Esophagus (tissue), 2 donors: ENCODE data around the gene RAP1GAP2. TPM values are rescaled to one million over a fixed set of nuclear protein-coding genes. Genes with fewer than 3 reads are reported as not detected.

Source experiments
- H3K27ac ChIP-seq, 2 donors: one replicate each; pipeline ENCODE4 v1.5.1; 2013; ENCODE audit warnings: low read depth in 2 of 2, mild to moderate bottlenecking in 2 of 2, inconsistent platforms in 1 of 2, low read length in 1 of 2, moderate library complexity in 1 of 2
- H3K27me3 ChIP-seq, 2 donors: one replicate each; pipeline ENCODE4 v1.6.1; 2013; ENCODE audit warnings: low read length in 2 of 2, control low read depth in 1 of 2, mild to moderate bottlenecking in 1 of 2; ENCODE audit not compliant: insufficient read depth in 2 of 2, control insufficient read depth in 1 of 2
- H3K36me3 ChIP-seq, 2 donors: one replicate each; pipeline ENCODE4 v1.6.1; 2013; ENCODE audit warnings: low read length in 1 of 2; ENCODE audit not compliant: control insufficient read depth in 2 of 2, insufficient read depth in 2 of 2
- H3K4me1 ChIP-seq, 2 donors: one replicate each; pipeline ENCODE4 v1.6.1; 2013; ENCODE audit warnings: low read length in 1 of 2; ENCODE audit not compliant: control insufficient read depth in 2 of 2, insufficient read depth in 2 of 2
- H3K4me3 ChIP-seq, 2 donors: one replicate each; pipeline ENCODE4 v1.5.1; 2013; ENCODE audit warnings: low read length in 2 of 2, mild to moderate bottlenecking in 2 of 2, low read depth in 1 of 2, moderate library complexity in 1 of 2
- H3K9me3 ChIP-seq, 2 donors: one replicate each; pipeline ENCODE4 v1.6.1; 2013; ENCODE audit warnings: mild to moderate bottlenecking in 2 of 2, low read depth in 1 of 2, low read length in 1 of 2, moderate library complexity in 1 of 2; ENCODE audit not compliant: control insufficient read depth in 2 of 2, insufficient read depth in 1 of 2
- WGBS, 2 donors: extraction: QIAGEN DNeasy Blood & Tissue Kit; methylation state at CpG; one replicate each; pipeline ENCODE4 v1.1.7; 2013; 5-methylcytosine and 5-hydroxymethylcytosine counted together
- polyA plus RNA-seq, 2 donors: library from polyadenylated mRNA; stranded (reverse); fragments of 200-250 nt; gene quantifications; one replicate each; pipeline ENCODE4 v1.2.3, GENCODE V29; 2013
- donor health status: healthy with polysubstance abuse.
- donor health status: Bipolar disorder and iron deficiency.

The RAP1GAP2 gene
- polyA plus RNA-seq, 2 donors, result 3.6 to 5.1 TPM

DNA sequence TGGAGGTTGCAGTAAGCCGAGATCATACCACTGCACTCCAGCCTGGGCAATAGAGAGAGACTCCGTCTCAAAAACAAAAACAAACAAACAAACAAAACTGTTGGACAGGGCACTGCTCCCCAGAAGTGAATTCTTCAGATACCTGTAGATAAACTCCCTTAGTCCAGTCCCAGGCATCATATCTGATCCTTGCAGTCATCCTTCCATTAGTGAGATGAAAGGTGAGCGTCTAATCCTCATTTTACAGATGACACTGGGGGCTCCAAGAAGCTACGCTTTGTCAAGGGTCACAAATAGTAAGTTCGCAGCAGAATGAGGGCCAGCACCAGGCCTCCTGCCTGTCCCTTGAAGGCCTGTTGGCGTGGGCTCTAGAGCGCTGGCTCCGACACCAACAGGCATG lies 165.2 kb downstream of the RAP1GAP2 start:
- Histone ChIP-seq H3K27me3 (no peaks in the 10 kb centered on the region), H3K9me3 (no peaks in the 10 kb centered on the region), H3K36me3 (no peaks in the 10 kb centered on the region), H3K27ac (no peak overlapping the region), H3K4me3 (no peak overlapping the region), H3K4me1 (peaks cover 0 to 8% of the 10 kb centered on the region in 2 donors)
- 92 to 95% methylated on average over 8 of the region's 8 CpGs for WGBS, 2 donors

DNA sequence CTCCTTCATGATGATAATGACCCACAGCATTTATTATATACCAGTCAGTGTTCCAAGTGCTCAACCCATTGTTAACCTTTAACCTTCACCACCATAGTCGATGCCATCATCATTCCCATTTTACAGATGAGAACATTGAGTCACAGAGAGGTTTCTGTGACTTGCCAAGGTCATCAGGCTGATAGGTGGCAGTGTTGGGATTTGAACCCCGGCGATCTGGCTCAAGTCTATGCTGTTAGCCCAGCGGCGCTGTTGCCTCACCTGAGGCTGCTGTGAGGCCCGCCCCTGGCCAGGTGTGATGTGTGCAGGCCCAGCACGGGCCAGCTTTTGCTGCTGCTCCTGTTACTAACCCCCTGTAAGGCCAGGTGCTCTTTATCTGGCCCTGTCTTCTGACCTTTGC lies 166.0 kb downstream of the RAP1GAP2 start:
- Histone ChIP-seq H3K27me3 (no peaks in the 10 kb centered on the region), H3K36me3 (no peaks in the 10 kb centered on the region), H3K9me3 (no peaks in the 10 kb centered on the region), H3K4me3 (no peak overlapping the region), H3K4me1 (peaks cover 0 to 7% of the 10 kb centered on the region in 2 donors), H3K27ac (no peak overlapping the region)
- WGBS, 2 donors, result 86 to 88% methylated on average over 7 of the region's 7 CpGs

DNA sequence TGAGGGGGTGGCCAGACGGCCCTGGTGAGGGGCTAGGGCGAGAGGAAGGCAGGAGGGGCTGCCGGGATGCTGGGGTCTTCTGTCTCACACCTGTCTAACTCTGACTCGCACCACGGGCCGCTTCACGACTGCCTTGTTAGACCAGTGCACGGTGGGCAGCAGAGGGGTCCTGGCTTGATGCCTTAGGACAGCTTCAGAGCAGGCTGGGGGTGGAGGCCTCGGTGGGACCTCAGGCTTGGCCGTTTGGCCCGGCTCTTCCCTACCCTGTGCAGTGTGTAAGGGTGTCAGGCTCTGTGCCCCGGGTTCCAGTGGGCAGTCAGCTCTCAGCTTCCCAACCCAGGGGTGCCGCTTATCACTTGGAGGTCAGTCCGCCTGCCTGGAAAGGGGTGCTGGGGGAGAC lies 166.5 kb downstream of the RAP1GAP2 start:
- Histone ChIP-seq H3K9me3 (no peaks in the 10 kb centered on the region), H3K27me3 (no peaks in the 10 kb centered on the region), H3K4me1 (peaks cover 0 to 7% of the 10 kb centered on the region in 2 donors), H3K36me3 (no peaks in the 10 kb centered on the region), H3K4me3 (no peak overlapping the region), H3K27ac (no peak overlapping the region)
- 88 to 90% methylated on average over 14 of the region's 14 CpGs for WGBS, 2 donors

DNA sequence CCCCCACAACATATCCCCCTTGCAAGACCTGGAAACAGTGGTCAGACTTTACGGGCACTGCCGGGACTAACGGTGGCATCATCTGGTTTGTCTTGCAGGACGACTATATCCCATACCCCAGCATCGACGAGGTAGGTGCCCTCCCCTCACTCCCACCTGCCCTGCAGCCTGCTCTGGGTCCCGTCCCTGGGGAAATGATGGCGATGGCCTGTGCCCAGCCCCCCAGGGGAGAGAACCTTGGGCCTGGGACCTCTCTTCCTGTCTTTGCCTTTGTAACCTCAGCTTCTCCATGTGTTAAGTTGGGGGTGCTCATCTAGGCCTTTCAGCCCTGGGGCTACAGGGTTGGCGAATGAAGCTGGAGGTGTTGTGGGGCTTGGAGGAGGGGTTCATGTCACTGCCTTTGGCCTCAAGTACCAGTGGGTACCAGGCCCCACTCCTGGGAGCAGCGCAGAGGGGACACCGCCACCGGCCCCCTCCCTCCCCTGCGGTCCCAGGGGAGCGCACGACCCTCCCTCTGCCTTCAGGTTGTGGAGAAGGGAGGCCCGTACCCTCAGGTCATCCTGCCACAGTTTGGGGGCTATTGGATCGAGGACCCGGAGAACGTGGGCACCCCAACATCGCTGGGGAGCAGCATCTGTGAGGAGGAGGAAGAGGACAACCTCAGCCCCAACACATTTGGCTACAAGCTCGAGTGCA lies 167.2 kb downstream of the RAP1GAP2 start:
- Histone ChIP-seq H3K27me3 (no peaks in the 10 kb centered on the region), H3K4me1 (peaks cover 0 to 7% of the 10 kb centered on the region in 2 donors), H3K4me3 (no peak overlapping the region), H3K9me3 (no peaks in the 10 kb centered on the region), H3K36me3 (no peaks in the 10 kb centered on the region), H3K27ac (no peak overlapping the region)
- WGBS, 2 donors, result 88% methylated on average over 20 to 21 of the region's 21 CpGs

DNA sequence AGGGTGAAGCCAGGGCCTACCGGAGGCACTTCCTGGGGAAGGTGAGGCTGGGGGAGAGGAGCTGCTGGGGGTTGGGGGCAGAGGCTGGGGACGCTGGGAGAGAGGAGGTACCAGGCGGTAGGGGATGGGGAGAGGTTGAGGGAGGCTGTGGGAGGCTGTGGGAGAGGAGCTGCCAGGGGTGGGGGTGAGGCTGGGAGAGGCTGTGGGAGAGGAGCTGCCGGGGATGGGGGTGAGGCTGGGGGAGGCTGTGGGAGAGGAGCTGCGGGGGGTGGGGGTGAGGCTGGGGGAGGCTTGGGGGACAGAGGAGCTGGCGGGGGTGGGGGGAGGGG lies 167.8 kb downstream of the RAP1GAP2 start:
- peaks cover 0 to 7% of the 10 kb centered on the region in 2 donors for H3K4me1 ChIP-seq
- no peaks in the 10 kb centered on the region for H3K9me3 ChIP-seq
- H3K27ac ChIP-seq, result no peak overlapping the region
- no peaks in the 10 kb centered on the region for H3K36me3 ChIP-seq
- no peak overlapping the region for H3K4me3 ChIP-seq
- H3K27me3 ChIP-seq, result no peaks in the 10 kb centered on the region
- WGBS, 2 donors, result 89 to 96% methylated on average over 3 to 6 of the region's 6 CpGs

DNA sequence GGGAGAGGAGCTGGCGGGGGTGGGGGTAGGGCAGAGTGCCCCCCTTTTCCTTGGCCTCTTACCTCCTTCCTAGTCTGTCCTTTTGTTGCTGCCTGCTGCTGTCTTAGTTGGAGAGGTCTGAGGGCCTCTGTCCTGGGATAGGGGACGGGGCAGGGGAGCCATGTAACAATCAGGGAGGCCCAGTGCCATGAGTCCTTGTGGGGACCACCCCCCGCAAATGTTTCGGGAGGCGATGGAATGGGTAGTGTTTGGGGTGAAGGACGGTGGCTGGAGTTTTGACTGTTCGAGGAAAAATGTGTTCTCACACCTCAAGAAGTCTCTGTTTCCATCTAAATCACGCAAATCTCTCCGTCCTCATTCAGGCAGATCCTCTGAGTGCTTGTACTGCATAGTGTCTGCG lies 168.1 kb downstream of the RAP1GAP2 start:
- Histone ChIP-seq H3K27ac (no peak overlapping the region), H3K4me1 (peaks cover 0 to 7% of the 10 kb centered on the region in 2 donors), H3K9me3 (no peaks in the 10 kb centered on the region), H3K4me3 (no peak overlapping the region), H3K36me3 (no peaks in the 10 kb centered on the region), H3K27me3 (no peaks in the 10 kb centered on the region)
- 84 to 89% methylated on average over 10 of the region's 10 CpGs for WGBS, 2 donors

DNA sequence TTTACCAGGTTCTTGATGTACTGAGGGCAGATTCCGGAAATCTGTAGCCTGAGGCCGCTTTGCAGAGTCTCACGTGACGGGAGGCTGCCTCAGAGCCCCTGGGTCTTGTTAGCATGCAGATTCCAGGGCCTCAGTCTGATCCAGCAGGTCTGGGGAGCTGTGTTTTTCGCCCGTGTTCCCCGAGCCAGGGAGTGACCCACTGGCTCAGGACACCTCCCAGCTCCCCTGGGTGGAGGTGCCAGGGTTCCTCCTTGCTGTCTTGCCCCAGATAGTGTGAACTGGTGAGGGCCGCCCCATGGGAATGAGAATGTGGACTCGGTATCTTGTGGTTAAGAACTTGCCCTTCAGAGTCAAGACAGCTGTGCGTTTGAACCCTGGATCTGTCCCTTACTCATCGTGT lies 168.6 kb downstream of the RAP1GAP2 start:
- Histone ChIP-seq H3K27ac (peak overlapping the region in 1 of 2 donors; percentile 87), H3K4me1 (peaks cover 0 to 7% of the 10 kb centered on the region in 2 donors), H3K9me3 (no peaks in the 10 kb centered on the region), H3K36me3 (no peaks in the 10 kb centered on the region), H3K27me3 (no peaks in the 10 kb centered on the region), H3K4me3 (no peak overlapping the region)
- 86 to 91% methylated on average over 11 of the region's 11 CpGs for WGBS, 2 donors

DNA sequence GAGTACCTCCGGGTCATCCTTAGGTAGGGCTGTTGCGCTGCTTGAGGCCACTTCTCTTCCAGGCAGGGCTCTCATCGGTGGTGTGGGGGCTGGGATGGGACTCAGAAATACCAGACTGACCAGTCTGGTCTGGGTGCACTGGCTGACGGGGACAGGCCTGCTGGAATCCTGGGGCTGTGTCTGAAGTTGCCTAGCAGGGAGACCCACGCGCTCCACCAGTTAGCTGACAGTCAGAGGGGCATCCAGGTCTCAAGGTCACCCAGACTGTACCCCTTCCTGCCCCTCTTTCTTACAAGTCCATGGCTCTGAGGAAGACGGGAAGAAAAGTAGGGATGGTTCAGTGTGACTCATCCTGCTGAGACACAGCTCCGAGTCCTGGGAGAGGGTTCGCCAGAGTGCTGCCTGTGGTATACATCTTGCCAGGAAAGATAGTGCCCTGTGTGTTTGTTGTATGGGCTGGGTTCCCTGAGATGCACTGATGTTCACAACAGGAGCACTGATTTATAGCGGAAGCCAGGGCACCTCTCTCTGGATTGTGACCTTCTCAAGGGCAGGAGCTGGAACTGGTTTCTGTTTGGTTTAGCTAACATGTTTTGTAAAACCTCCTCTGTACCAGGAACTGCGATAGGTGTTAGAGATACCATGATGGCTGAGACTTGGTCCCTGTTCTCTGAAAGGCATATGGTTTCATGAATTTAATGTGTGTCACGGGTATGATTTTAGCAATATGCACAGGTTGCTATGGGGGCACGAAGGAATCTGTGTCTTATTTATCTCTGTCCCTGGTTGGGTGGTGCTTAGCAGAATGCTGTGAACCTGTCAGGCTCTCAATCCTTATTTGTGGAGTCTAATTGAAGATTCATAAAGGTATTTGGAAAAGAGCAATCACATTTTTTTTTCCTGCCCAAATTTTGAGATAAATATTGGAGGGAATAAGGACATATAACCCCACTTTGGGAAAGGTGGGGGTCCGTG lies 169.7 kb downstream of the RAP1GAP2 start:
- Histone ChIP-seq H3K27ac (peak overlapping the region; percentile 45 to 87), H3K9me3 (no peaks in the 10 kb centered on the region), H3K27me3 (no peaks in the 10 kb centered on the region), H3K4me1 (peaks cover 0 to 2% of the 10 kb centered on the region in 2 donors), H3K4me3 (no peak overlapping the region), H3K36me3 (no peaks in the 10 kb centered on the region)
- WGBS, 2 donors, result 69 to 70% methylated on average over 14 of the region's 14 CpGs

DNA sequence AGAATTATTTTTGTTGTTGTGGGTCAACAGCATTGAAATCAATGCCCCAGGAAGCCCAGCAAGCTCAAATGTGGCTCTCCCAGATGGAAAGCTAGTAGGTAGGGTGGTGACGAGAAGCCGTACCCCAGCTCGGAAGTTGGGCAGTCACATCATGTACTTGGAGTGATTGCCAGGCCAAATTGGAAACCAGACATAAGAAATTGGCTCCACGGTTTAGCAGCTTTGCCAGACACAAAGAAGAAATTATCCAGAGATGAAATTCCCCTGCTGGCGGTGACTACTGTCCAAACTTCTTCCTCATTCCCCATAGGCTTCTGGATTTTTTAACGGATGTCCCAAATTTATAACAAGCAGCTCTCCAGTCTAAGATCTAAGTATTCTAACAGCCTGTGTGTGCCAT lies 171.3 kb downstream of the RAP1GAP2 start:
- H3K27ac ChIP-seq, result no peak overlapping the region

More for the DNA sequence above, 171.3 kb downstream of the RAP1GAP2 start:
- Histone ChIP-seq H3K27me3 (no peaks in the 10 kb centered on the region), H3K36me3 (no peaks in the 10 kb centered on the region), H3K4me1 (peaks cover 0 to 2% of the 10 kb centered on the region in 2 donors), H3K9me3 (no peaks in the 10 kb centered on the region), H3K4me3 (no peak overlapping the region)
- 56 to 67% methylated on average over 6 of the region's 6 CpGs for WGBS, 2 donors
